ENCODE results near the gene TMEM244.

GRCh38 chr6:129863664-129864063 is 2.5 kb upstream of the TMEM244 start:
- TF ChIP-seq CTCF (IDR thresholded peaks at IDR 0.05), result no peak
- no peak for TF ChIP-seq POLR2A (IDR thresholded peaks at IDR 0.05)

Data from heart left ventricle (tissue), 13 donors.